Uterus (tissue), 2 donors: ENCODE results near the gene CASK.

ENCODE experiments used
- POLR2A ChIP-seq, 2 donors: fragments of 450-650 bp; IDR thresholded peaks; one replicate each; pipeline ENCODE4 v1.6.1; 2016; ENCODE audit warnings: antibody characterized with exemption in 2 of 2, mild to moderate bottlenecking in 1 of 2, moderate library complexity in 1 of 2
- TF ChIP-seq, protein P1 (sequence below), 4 experiments: fragments of 200-600 bp in 2 of 4; fragments of 450-650 bp in 2 of 4; sonication (generic) in 2 of 4; IDR thresholded peaks; one replicate each; pipeline ENCODE4 v1.5.1; 2016 to 2019; ENCODE audit warnings: antibody characterized with exemption in 4 of 4, mild to moderate bottlenecking in 2 of 4, moderate library complexity in 1 of 4

DNA sequence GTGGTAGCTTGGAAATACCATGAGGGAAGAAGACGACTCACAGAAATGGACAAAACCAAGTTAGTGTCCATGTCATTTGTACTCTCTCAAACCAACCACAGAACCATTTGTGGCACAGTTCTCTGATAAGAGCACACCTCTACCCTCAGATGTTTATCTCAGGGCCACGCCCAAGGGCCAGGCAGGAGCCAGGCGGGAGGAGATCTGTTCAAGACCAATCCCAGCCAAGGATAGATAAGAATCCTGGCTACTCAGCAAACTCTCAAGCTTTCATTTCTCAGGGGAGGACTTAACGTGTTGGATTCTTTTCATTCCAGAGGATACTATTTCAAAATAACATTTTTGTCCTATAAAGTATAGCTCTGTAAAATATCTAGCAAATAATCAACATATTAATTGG, 381.2 kb downstream of the CASK start:
- TF ChIP-seq, protein P1, sequence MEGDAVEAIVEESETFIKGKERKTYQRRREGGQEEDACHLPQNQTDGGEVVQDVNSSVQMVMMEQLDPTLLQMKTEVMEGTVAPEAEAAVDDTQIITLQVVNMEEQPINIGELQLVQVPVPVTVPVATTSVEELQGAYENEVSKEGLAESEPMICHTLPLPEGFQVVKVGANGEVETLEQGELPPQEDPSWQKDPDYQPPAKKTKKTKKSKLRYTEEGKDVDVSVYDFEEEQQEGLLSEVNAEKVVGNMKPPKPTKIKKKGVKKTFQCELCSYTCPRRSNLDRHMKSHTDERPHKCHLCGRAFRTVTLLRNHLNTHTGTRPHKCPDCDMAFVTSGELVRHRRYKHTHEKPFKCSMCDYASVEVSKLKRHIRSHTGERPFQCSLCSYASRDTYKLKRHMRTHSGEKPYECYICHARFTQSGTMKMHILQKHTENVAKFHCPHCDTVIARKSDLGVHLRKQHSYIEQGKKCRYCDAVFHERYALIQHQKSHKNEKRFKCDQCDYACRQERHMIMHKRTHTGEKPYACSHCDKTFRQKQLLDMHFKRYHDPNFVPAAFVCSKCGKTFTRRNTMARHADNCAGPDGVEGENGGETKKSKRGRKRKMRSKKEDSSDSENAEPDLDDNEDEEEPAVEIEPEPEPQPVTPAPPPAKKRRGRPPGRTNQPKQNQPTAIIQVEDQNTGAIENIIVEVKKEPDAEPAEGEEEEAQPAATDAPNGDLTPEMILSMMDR (IDR thresholded peaks at IDR 0.05) = no peak
- no peak for TF ChIP-seq POLR2A (IDR thresholded peaks at IDR 0.05)
